ENCODE measurements around the gene TNFAIP8L3. TPM values are rescaled to one million over a fixed set of nuclear protein-coding genes. Genes with fewer than 3 reads are reported as not detected.

The TNFAIP8L3 gene
- total RNA-seq, 1 donor from 2014 or later: not detected

GRCh38 chr15:51071578-51071977 lies 23.1 kb downstream of the TNFAIP8L3 start:
- no peaks in the 10 kb centered on the region for H3K36me3 Mint-ChIP-seq (ENCODE audit: insufficient read depth)
- H3K27ac Mint-ChIP-seq: no peak overlapping the region
- H3K4me1 Mint-ChIP-seq (ENCODE audit: low read depth): no peaks in the 10 kb centered on the region
- TF ChIP-seq CTCF (IDR thresholded peaks at IDR 0.05; ENCODE audit: unreplicated experiment): no peak
- peaks cover 15% of the 10 kb centered on the region for H3K27me3 Mint-ChIP-seq
- no peak for DNase-seq (ENCODE audit: low spot score, unreplicated experiment)
- no peaks in the 10 kb centered on the region for H3K9me3 Mint-ChIP-seq (ENCODE audit: low read depth)
- H3K4me3 Mint-ChIP-seq (ENCODE audit: low read depth): no peak overlapping the region

GRCh38 chr15:51069983-51070382 lies 24.7 kb downstream of the TNFAIP8L3 start:
- Mint-ChIP-seq H3K36me3 (ENCODE audit: insufficient read depth) (no peaks in the 10 kb centered on the region), H3K27ac (no peak overlapping the region), H3K4me3 (ENCODE audit: low read depth) (no peak overlapping the region), H3K9me3 (ENCODE audit: low read depth) (no peaks in the 10 kb centered on the region), H3K27me3 (peaks cover 13% of the 10 kb centered on the region), H3K4me1 (ENCODE audit: low read depth) (no peaks in the 10 kb centered on the region)
- no peak for DNase-seq (ENCODE audit: low spot score, unreplicated experiment)
- TF ChIP-seq CTCF (IDR thresholded peaks at IDR 0.05; ENCODE audit: unreplicated experiment): no peak

GRCh38 chr15:51067510-51067909 lies 27.2 kb downstream of the TNFAIP8L3 start:
- Mint-ChIP-seq H3K9me3 (ENCODE audit: low read depth) (no peaks in the 10 kb centered on the region), H3K36me3 (ENCODE audit: insufficient read depth) (no peaks in the 10 kb centered on the region), H3K4me1 (ENCODE audit: low read depth) (no peaks in the 10 kb centered on the region), H3K27ac (no peak overlapping the region), H3K27me3 (peaks cover 13% of the 10 kb centered on the region), H3K4me3 (ENCODE audit: low read depth) (no peak overlapping the region)
- no peak for TF ChIP-seq CTCF (IDR thresholded peaks at IDR 0.05; ENCODE audit: unreplicated experiment)
- DNase-seq (ENCODE audit: low spot score, unreplicated experiment): no peak

GRCh38 chr15:51065781-51066180 lies 28.9 kb downstream of the TNFAIP8L3 start:
- Mint-ChIP-seq H3K27me3 (peaks cover 13% of the 10 kb centered on the region), H3K27ac (no peak overlapping the region), H3K4me1 (ENCODE audit: low read depth) (no peaks in the 10 kb centered on the region), H3K4me3 (ENCODE audit: low read depth) (no peak overlapping the region), H3K9me3 (ENCODE audit: low read depth) (no peaks in the 10 kb centered on the region), H3K36me3 (ENCODE audit: insufficient read depth) (no peaks in the 10 kb centered on the region)
- no peak for TF ChIP-seq CTCF (IDR thresholded peaks at IDR 0.05; ENCODE audit: unreplicated experiment)
- DNase-seq (ENCODE audit: low spot score, unreplicated experiment): no peak

- H3K27ac Mint-ChIP-seq: no peak overlapping the region
- H3K36me3 Mint-ChIP-seq (ENCODE audit: insufficient read depth): no peaks in the 10 kb centered on the region
- peaks cover 15% of the 10 kb centered on the region for H3K27me3 Mint-ChIP-seq
- no peak for DNase-seq (ENCODE audit: low spot score, unreplicated experiment)
- TF ChIP-seq CTCF (IDR thresholded peaks at IDR 0.05; ENCODE audit: unreplicated experiment): no peak
- H3K9me3 Mint-ChIP-seq (ENCODE audit: low read depth): no peaks in the 10 kb centered on the region
- H3K4me1 Mint-ChIP-seq (ENCODE audit: low read depth): no peaks in the 10 kb centered on the region
- H3K4me3 Mint-ChIP-seq (ENCODE audit: low read depth): no peak overlapping the region
Measured at GRCh38 chr15:51065261-51065660, 29.4 kb downstream of the TNFAIP8L3 start.
